Suprapubic skin (tissue), 3 donors: ENCODE data around the gene SIGLEC9.

ENCODE experiments used
- CTCF ChIP-seq, 2 donors: fragments of 200-600 bp in 1 of 2; fragments of 450-650 bp in 1 of 2; sonication (generic) in 1 of 2; IDR thresholded peaks; one replicate each; pipeline ENCODE4 v1.5.1; 2016 to 2019; ENCODE audit warnings: antibody characterized with exemption in 2 of 2, mild to moderate bottlenecking in 1 of 2, moderate library complexity in 1 of 2
- POLR2A ChIP-seq, 2 donors: fragments of 450-650 bp; IDR thresholded peaks; one replicate each; pipeline ENCODE4 v1.6.1; 2017; ENCODE audit warnings: antibody characterized with exemption in 2 of 2, mild to moderate bottlenecking in 2 of 2, moderate library complexity in 2 of 2

- TF ChIP-seq CTCF (IDR thresholded peaks at IDR 0.05) (no peak), POLR2A (IDR thresholded peaks at IDR 0.05) (no peak)
Measured at GRCh38 chr19:51163257-51163656, 38.6 kb downstream of the SIGLEC9 start.
